ENCODE measurements around the gene ACAN. TPM values are rescaled to one million over a fixed set of nuclear protein-coding genes. Genes with fewer than 3 reads are reported as not detected.

Gene ACAN
- total RNA-seq, 1 experiment from 2014 or later: not detected

Other genes starting within 250 kb of the ACAN start
- gene AEN, start 182.1 kb upstream of the ACAN start, total RNA-seq (2014; rRNA removed; shearing (Covaris generic)): 31.1 and 56.2 TPM in 2 replicates
- 0.50 and 1.2 TPM in 2 replicates for gene ISG20, start 164.4 kb upstream of the ACAN start, total RNA-seq (2014; rRNA removed; shearing (Covaris generic))
- 11.9 and 19.9 TPM in 2 replicates for gene HAPLN3, start 92.1 kb downstream of the ACAN start, total RNA-seq (2014; rRNA removed; shearing (Covaris generic))
- 149 and 151 TPM in 2 replicates for gene MFGE8, start 109.9 kb downstream of the ACAN start, total RNA-seq (2014; rRNA removed; shearing (Covaris generic))